ENCODE results near the gene CALCOCO2. TPM values are rescaled to one million over a fixed set of nuclear protein-coding genes. Genes with fewer than 3 reads are reported as not detected.
A peak's percentile ranks its signal among the peaks of the same experiment; 100 is the strongest.
"Not testable (repeated sequence)": the region's sequence is repeated elsewhere in the genome, so short reads cannot be mapped to it uniquely, and the experiment has no call there.

Gene CALCOCO2
- total RNA-seq, 4 donors from 2014 or later: 157 to 210 (median 183) TPM

GRCh38 chr17:48818361-48818841, 12.4 kb upstream of the CALCOCO2 start:
- H3K4me3 ChIP-seq: no peak overlapping the region
- H3K36me3 ChIP-seq: no peaks in the 10 kb centered on the region
- TF ChIP-seq POLR2AphosphoS5 (IDR thresholded peaks at IDR 0.05): no peak
- no peak for TF ChIP-seq POLR2A (IDR thresholded peaks at IDR 0.05; ENCODE audit: low read depth)
- TF ChIP-seq CTCF (IDR thresholded peaks at IDR 0.05): no peak
- no peak for TF ChIP-seq EP300 (IDR thresholded peaks at IDR 0.05)
- DNase-seq (ENCODE audit: extremely low spot score): no peak
- H3K27me3 ChIP-seq: peaks cover 0 to 73% (median 13%) of the 10 kb centered on the region in 4 donors
- peaks cover 12 to 21% (median 18%) of the 10 kb centered on the region in 4 donors for H3K4me1 ChIP-seq
- intact Hi-C loops (cut with DNase I): no loop called here
- H3K9me3 ChIP-seq: no peaks in the 10 kb centered on the region
- no peak overlapping the region for H3K27ac ChIP-seq (replicated peaks in 1 of 4)
- WGBS: 47% methylated on average over 9 of the region's 9 CpGs

- no peak for DNase-seq (ENCODE audit: extremely low spot score)
- H3K4me1 ChIP-seq: peaks cover 12 to 21% (median 18%) of the 10 kb centered on the region in 4 donors
- H3K36me3 ChIP-seq: no peaks in the 10 kb centered on the region
- 76% methylated on average over 11 of the region's 11 CpGs for WGBS
- no peak overlapping the region for H3K4me3 ChIP-seq
- no peaks in the 10 kb centered on the region for H3K9me3 ChIP-seq
- no peak overlapping the region for H3K27ac ChIP-seq (replicated peaks in 1 of 4)
- TF ChIP-seq EP300 (IDR thresholded peaks at IDR 0.05) (no peak), POLR2A (IDR thresholded peaks at IDR 0.05; ENCODE audit: low read depth) (no peak), CTCF (IDR thresholded peaks at IDR 0.05) (no peak), POLR2AphosphoS5 (IDR thresholded peaks at IDR 0.05) (no peak)
- intact Hi-C loops (cut with DNase I): no loop called here
- peaks cover 0 to 68% (median 13%) of the 10 kb centered on the region in 4 donors for H3K27me3 ChIP-seq
Measured at GRCh38 chr17:48819466-48819865, 11.4 kb upstream of the CALCOCO2 start.

GRCh38 chr17:48820936-48821335, 9.9 kb upstream of the CALCOCO2 start:
- H3K9me3 ChIP-seq; H3K36me3 ChIP-seq; intact Hi-C loops (cut with DNase I); H3K27ac ChIP-seq (replicated peaks in 1 of 4); H3K4me3 ChIP-seq; DNase-seq (ENCODE audit: extremely low spot score): not testable (repeated sequence)
- Histone ChIP-seq H3K4me1 (peaks cover 12 to 20% (median 17%) of the 10 kb centered on the region in 4 donors), H3K27me3 (peaks cover 0 to 65% (median 13%) of the 10 kb centered on the region in 4 donors)
- 87% methylated on average over 6 of the region's 6 CpGs for WGBS

GRCh38 chr17:48825446-48826381, 5.1 kb upstream of the CALCOCO2 start:
- H3K36me3 ChIP-seq: no peaks in the 10 kb centered on the region
- H3K4me3 ChIP-seq: no peak overlapping the region
- intact Hi-C loops (cut with DNase I): no loop called here
- WGBS: 84% methylated on average over 11 of the region's 11 CpGs
- TF ChIP-seq CTCF (IDR thresholded peaks at IDR 0.05): no peak
- no peak for TF ChIP-seq POLR2AphosphoS5 (IDR thresholded peaks at IDR 0.05)
- TF ChIP-seq EP300 (IDR thresholded peaks at IDR 0.05): no peak
- no peak for TF ChIP-seq POLR2A (IDR thresholded peaks at IDR 0.05; ENCODE audit: low read depth)
- peaks cover 4% of the 10 kb centered on the region in 4 donors for H3K4me1 ChIP-seq
- H3K27me3 ChIP-seq: peaks cover 0 to 22% (median 0%) of the 10 kb centered on the region in 4 donors
- no peak for DNase-seq (ENCODE audit: extremely low spot score)
- H3K27ac ChIP-seq (replicated peaks in 1 of 4): no peak overlapping the region
- no peaks in the 10 kb centered on the region for H3K9me3 ChIP-seq

GRCh38 chr17:48831549-48831883, 681 bp downstream of the CALCOCO2 start:
- Histone ChIP-seq H3K4me1 (peaks cover 51 to 54% (median 53%) of the 10 kb centered on the region in 4 donors), H3K9me3 (no peaks in the 10 kb centered on the region), H3K36me3 (no peaks in the 10 kb centered on the region), H3K4me3 (peak overlapping the region; percentile 77 to 96 (median 88)), H3K27me3 (no peaks in the 10 kb centered on the region), H3K27ac (replicated peaks in 1 of 4) (peak overlapping the region; percentile 93 to 97 (median 96))
- DNase-seq (ENCODE audit: extremely low spot score): no peak
- intact Hi-C loops (cut with DNase I): no loop called here
- 0% methylated on average over 4 of the region's 8 CpGs for WGBS
- TF ChIP-seq EP300 (IDR thresholded peaks at IDR 0.05) (no peak), CTCF (IDR thresholded peaks at IDR 0.05) (no peak), POLR2AphosphoS5 (IDR thresholded peaks at IDR 0.05) (no peak), POLR2A (IDR thresholded peaks at IDR 0.05; ENCODE audit: low read depth) (no peak)
